Activated CD8-positive, alpha-beta memory T cell treated with anti-CD3 and anti-CD28 coated beads, Interleukin-2, amount 50 U/mL, for 1 hour (primary cell): ENCODE results near the gene BANK1.

ENCODE experiments used
- DNase-seq: peaks from one replicate; pipeline ENCODE4 v3.0.0-alpha.2; 2020; ENCODE audit errors: extremely low read depth

BANK1 gene

DNA sequence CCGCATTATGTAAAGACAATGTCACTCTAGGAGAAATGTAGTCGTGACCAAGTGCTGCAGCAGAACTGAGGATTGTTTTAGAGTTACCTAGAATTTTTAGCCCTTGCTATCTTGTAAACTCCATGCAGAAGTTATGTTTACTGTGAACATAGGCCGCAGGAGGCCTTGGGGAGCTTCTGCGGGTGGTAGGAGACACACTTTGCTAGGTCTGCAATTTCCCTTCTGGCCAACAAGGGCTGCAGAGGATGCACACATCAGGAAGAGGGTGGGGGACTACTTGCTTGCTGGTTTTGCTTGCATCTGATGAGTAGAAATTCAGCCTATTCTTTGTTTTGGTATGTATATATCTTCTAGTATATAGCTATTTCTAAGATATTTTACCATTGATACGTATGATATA is 23.1 kb downstream of the BANK1 start:
- no peak for DNase-seq

DNA sequence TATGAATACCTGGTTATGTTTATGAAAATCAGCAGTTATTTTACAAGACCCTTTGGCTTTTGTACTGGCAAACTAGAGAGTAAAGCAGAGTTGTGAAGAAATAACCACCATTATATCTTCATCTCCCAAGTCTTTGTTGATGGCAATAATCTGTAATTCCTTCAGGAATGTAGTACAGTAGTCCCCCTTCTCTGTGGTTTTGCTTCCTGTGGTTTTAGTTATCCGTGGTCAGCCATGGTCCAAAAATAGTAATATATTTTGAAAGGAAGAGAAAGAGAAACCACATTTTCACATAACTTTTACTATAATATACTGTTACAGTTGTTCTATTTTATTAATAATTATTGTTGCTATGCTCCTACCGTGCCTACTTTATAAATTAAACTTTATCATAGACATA is 27.8 kb downstream of the BANK1 start:
- DNase-seq, result no peak

DNA sequence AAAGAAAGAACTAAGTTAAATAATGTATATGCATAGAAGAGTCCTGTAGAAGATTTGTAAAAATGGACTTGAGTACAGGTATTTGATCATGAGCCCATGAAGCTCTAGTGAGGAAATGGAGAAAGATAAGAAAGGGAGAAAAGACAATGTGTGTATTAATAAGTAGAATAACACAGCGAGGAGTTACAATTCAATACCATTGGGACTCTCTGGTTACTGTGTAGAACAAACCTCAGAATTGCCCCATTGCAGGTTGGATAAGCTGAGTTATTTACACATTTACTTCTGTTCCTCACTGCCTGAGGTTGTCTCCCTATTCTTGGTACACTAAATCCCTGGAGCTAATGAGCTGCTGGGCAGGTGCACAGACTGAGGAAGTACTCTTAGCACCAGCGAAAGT is 33.3 kb downstream of the BANK1 start:
- DNase-seq, result no peak

DNA sequence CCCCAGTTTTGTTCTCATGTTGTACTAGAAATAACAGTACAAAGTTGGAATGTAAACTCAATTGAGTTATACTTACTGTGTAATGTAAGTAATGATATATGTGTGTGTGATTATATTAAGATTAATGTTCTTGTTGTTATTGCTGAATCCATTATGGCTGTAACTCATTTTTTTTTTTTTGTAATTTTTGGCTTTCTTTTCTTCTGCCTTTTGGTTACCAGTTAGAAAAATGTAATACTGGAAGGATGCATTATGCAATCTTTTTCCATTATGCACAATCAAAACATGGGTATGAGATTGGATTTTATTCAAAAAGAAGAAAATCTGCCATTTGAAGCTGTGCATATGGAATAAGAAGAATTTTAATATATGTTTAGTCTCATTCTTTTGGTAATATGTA is 34.0 kb downstream of the BANK1 start:
- no peak for DNase-seq

DNA sequence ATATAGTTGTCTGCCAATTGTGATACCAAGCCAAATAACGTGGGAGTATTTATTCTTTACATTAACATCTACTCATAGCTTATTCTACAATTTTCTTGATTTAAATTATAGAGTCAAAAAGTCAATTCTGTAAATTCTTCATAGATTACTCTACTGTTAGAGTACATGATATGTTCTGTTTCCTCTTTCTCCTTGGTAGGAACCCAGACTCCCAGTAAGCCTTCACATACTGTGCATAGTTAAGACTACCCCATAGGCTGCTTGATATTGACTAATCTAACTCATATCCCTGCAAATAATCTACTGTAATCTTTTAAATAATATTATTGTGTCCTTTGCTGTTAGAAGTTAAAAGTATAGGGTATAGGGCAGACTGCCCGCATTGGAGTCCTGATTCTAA is 35.4 kb downstream of the BANK1 start:
- DNase-seq, result no peak

DNA sequence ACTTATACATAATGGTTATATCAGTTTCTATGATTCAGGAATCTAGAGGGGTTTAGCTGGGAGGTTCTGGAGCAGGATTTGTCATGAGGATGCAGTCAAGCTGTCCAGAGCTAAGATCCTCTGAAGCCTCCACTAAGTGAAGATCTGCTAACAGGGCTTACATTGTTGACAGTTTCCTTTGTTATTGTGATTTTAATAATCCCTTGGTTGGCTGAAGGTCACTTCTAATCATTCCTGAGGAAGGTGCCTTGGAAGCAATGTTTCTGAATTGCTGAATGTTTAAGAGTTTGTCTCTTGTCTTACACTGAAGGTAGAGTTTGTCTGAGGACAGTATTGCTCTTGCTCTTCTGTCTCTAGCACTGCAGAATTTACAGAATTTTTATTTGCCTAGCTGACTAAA is 41.3 kb downstream of the BANK1 start:
- DNase-seq, result no peak

DNA sequence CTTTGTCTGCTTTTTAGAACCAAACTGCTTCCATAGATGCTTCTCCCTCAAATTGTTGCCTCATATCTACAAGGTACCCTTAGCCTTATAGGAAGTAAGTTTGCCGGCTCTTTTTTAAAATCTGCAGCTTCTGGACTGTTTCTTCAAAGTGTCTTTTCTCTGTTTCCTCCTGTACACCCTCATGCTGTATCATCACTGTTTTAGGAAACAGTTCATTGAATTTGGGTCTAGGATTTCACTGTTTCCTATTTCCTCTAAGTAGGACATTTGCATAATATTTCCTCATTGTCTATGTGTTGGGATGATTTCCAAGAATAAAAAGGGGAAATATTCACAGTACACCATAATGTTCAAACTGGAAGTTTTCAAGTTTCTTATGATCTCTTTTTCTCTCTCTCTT is 43.0 kb downstream of the BANK1 start:
- no peak for DNase-seq

DNA sequence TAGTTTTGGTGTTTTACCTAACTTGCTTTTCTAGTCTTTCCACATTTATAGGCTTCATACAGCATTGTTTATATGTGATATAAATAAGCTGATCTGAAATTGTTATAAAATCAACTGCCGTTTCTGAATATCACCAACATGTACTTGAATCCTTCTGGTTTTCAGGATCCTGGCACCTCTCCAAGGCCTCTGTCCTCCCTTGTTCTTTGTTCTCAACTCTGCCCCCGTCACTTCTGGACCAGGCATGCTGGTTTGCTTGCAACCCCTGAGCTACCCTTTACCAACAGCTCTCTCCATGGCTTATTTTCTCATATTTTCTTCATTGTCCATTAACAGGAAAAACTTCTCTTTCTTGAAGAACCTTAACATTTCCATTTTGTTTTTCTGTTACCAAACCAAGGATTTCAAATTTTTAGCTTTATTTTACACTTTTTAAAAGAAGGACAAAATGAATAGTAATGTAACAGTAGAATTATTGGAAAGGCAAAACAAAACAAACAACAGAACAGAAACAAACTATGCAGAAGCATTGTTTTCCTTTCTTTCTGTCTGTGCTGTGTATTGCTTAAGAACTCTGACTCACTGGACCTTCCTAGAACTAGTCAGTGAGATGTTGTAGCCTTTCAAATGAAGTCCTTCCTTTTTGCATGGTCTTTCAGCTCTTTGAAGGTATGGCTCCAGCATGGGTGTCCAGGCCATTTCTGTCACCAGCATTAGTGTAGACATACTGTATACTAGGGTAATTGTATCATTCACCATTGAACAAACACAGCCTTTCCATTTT is 44.8 kb downstream of the BANK1 start:
- no peak for DNase-seq

DNA sequence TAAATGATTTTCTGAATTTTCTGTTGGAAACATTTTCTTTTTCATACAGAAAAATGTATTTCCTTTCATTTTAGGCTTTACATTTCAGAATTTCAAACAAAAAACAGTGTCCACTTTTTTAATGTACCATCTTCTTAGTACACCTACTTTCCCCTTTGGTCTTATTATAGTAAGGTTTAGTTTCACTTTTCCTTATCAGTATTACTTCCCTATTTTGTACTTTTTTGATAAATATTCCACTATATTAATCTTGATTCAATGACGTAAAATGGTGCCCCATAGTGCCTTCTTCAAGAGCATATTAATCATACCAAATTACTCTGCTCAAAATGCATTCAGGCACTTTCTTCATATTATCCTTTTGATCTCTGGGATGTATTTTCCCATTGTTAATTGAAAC is 52.5 kb downstream of the BANK1 start:
- no peak for DNase-seq

DNA sequence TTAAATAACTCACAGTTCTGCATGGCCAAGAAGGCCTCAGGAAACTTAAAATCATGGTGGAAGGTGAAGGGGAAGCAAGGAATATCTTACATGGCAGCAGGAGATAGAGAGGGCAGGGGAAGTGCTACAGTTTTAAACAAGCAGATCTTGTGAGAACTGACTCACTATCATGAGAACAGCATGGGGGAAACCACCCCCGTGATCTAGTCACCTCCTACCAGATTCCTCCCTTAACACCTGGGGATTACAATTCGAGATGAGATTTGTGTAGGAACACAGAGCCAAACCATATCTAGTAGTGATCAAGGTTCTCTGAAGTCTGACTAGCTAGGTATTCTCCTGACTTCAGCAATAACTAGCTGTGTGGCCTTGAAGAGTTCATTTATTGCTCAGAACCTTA is 56.0 kb downstream of the BANK1 start:
- no peak for DNase-seq

DNA sequence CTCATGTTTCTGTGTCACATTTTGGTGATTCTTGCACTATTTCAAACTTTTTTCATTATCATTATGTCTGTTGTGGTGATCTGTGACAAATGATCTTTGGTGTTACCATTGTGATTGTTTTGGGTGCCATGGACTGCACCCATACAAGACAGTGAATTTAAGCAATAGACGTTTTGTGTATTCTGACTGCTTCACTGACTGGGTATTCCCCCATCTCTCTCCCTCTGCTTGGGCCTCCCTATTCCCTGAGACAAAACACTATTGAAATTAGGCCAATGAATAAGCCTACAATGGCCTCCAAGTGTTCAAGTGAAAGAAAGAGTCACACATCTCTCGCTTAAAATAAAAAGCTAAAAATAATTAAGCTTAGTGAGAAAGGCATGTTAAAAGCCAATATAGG is 60.2 kb downstream of the BANK1 start:
- no peak for DNase-seq

DNA sequence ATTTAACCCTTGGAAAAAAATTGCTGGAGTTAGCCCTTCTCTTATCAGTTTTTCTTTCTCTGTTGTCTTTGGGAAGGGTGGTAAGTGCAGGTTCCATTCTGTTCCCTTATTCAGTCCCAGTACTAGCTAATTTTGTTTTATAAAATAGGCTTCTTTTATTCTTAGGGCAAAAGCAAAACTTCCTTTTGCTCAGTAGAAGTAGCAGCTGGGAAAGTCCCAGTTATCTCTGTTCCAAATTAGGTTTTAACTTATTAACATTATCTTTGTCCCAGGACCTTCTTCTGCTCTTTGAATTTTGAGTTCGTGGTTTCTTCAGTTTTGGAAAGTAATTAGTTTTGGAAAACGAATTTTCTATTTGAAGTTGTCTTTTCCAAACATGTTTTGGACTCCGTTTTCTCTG is 61.1 kb downstream of the BANK1 start:
- DNase-seq, result no peak

DNA sequence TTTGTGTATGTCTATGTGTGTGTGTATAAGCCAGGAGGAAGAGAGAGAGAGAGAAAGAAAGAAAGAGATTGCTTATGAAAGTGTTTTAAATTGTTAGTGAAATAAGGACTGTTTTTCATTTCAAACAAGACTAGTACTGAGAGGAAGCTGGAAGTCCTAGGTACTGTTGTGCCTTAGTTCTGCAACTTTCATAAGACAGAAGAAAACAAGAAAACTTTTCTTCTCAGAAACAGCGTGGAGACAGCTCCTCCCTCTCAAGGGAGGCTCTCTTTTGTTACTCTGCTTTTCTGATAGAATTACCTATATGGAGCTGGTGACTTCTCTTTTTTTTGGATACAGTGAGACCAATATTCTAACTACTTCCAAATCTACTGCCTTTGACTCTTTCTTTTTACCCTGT is 62.5 kb downstream of the BANK1 start:
- DNase-seq, result no peak

DNA sequence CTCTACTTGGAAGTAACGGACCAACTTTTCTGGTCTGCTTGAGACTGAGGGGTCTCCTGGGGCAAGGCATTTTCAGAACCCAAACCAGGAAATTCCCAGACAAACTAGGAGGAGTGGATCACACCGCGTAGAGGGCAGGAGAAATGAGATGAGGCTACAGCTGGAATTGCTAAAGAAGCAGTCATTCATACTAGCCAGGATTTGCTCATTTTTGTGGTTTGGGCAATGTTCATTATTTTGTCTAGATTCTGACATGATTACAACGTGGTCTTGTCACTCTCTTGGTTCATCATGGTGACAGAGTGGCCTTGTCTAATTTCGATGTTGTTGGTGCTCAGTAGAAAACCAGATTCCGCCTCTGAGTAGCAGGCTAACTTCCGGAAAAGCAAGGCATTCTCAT is 63.2 kb downstream of the BANK1 start:
- DNase-seq, result no peak

DNA sequence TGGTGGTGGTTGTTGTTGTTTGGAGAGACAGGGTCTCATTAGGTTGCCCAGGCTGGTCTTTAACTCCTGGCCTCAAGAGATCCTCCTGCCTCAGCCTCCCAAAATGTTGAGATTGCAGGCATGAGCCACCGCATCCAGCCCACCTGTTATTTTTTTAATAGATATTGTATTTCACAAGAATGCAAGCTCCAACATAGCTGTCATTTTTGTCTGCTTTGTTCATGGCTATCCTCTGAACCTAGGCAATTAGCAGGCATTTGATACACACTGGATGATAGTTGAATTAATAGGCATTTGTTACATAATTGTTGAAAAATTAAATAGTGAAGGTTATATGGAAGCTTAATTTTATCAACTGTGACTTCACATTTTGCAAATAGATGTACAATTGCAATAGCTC is 64.7 kb downstream of the BANK1 start:
- DNase-seq, result no peak

DNA sequence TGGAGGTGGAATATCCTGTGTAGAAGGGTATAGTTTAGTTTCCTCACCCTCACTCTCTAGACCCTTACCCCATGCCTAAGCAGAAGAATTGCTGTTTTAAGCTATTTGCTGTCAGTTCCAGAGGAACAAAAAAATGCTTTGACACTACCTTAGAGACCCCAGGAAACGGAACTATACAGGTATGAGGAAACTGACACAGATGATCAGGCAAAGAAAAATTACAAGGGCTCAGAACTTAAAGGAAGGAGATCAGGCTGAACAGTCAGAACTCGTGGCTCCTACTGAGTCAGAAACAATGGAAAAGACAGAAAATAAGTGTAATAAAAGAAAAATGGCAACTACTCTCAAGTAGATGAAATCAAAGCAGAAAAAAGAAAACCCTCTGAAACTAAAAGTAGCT is 65.6 kb downstream of the BANK1 start:
- DNase-seq, result no peak

DNA sequence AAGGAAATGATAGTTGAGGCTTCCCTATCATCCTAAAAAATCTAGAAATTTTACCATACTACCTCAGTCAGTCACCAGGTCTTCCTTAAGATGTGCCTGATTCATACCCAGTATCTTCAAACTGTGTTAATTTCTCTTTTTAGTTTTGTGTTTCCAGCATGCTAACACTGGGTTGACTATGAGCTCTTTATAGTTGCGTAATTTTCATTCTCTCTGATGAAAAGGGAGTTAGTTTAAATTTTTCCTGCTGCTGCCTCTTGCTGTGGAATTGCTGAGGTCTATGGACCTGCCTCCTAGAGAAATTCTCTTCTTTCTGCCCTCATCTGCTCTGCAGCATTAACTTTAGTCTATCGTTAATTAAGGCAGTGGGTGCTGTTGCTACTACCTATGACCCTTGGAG is 66.6 kb downstream of the BANK1 start:
- DNase-seq, result no peak

DNA sequence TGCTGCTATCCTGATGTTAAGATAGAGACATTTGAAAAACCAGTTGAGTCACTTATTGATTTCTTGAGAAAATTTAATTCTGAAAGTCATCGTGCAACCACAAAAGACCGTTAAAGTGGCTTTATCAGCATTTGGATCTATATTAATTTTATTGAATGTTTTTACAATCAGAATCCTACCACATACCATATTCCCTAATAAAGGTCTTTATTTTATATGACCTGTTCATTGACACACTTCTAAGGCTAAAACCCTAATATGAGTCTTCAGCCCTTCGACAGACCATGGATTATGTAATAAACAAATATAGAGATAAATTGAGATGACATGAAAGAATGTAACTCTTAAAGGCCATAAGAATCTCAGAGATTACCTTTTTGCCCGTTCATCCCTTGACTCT is 68.1 kb downstream of the BANK1 start:
- no peak for DNase-seq

DNA sequence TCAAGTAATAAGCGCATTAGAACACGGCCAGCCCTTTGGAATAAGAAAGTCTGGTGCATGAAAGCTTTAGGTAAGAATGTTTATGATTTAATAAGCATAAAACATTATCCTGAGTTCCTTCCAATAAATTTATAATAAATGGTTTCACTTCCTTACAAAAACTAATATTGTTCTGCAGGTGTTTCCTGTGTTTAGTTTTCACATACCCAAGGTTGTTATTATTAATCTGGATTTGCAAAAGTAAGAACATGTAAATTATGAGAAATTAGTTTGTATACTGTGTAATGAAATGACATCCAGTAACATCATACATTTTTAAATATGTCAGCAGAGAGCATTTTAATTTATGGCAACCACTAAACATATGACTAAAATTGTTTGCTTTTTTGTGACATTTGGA is 72.1 kb downstream of the BANK1 start:
- no peak for DNase-seq

DNA sequence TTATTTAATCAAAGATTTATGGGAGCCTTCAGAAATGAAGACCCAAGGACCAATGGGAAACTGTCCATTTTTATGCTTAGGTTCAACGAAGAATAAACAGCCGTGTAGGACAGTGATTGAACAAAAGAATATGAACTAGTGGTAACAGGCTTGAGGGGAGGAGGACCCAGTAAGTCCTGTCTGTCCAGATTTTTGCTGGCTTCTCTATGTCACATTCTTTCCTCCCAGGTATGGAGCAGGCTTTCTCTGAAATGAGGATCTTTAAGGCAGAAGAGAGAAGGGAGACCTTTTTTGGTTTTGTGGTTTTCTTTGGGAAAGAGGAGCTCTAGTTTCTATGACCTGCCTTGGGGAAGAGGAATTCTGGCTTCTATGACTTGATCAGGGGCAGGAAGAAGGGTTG is 74.1 kb downstream of the BANK1 start:
- DNase-seq, result no peak

DNA sequence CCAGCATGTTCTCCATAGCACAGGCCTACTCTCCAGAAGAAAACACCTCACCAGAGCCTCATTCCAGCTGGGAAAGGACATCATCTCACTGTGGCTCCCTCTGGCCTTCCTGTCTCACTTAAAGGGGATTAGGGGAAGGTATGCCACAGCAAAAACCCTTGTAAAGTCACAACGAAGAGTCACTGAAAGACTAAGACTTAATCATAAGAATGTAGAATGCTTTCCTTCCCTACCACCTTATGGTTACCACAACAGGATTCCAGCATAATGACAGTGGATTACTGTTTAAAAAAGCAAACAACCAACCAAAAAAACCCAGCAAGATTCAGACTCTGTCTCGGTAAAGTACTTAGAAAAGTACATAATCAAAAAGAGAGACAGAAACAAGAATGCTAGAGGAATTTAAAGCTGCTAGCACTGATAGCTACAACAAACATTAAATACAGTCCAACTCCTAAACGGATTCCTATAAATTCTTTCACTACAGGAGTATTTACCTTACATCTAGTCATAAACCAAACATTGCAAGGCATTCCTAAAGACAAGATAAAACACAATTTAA is 75.1 kb downstream of the BANK1 start:
- no peak for DNase-seq

DNA sequence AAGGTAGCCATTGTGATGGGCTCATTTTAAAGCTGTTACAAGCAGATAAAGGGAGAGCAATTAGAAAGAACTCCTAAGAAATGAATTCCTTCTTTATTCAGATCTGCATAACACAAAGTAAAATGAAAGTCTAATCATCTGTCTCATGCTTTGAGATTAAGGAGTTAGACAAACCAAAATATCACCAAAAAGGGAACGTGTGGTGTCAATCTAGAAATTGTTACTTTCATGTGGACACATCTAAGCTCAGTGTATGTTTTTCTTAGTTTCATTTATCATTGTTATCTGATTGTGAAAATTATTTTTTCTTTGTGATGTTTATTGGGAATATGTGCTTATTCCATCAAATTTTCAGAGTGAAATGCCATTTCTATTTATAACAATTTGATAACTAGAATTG is 80.3 kb downstream of the BANK1 start:
- DNase-seq, result no peak

DNA sequence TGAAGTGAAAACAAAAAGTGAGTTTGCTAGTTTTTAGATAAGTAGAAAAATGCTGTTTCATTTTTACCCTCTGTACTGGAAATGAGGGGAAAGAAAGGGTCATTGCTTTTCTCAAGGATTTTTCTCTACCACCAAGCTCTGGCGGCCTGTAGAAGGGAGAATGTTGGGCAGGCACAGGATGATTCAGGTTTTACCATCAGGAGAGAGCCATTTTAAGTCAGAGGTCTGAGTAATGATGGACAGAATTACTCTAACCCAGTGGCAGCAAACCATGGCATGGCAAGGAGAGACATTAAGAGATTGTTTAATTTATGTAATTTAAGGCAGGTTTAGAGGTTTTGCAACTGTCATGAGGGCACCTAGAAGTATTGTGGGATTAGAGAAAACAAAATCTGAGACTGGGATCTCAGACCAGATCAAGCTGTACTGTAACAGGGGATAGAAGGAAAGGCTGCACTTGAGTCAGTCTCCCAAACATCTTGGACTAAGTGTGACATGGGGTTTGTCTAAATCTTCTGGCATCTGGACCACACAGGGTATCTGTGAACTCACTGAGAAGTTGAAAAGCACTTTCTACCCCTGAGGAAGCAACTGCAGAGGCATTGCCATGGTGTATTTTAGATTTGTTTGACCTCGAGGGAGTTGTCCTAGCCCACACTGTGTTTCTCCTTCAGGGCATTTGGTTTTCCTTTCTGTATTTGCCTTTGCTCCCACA is 81.6 kb downstream of the BANK1 start:
- DNase-seq, result no peak
